ENCODE data around the gene MPP2. TPM values are rescaled to one million over a fixed set of nuclear protein-coding genes. Genes with fewer than 3 reads are reported as not detected.
"Not testable (repeated sequence)": the region's sequence is repeated elsewhere in the genome, so short reads cannot be mapped to it uniquely, and the experiment has no call there.

MPP2 gene
- total RNA-seq, 1 donor from 2014 or later = 51.6 TPM

- no peak overlapping the region for H3K27ac Mint-ChIP-seq (ENCODE audit: unreplicated experiment)
- peaks cover 3% of the 10 kb centered on the region for H3K9me3 Mint-ChIP-seq (ENCODE audit: unreplicated experiment)
- H3K4me1 Mint-ChIP-seq (ENCODE audit: low read depth, unreplicated experiment) = peaks cover 9% of the 10 kb centered on the region
- H3K27me3 Mint-ChIP-seq (ENCODE audit: unreplicated experiment) = peaks cover 7% of the 10 kb centered on the region
- no peak for TF ChIP-seq CTCF (IDR thresholded peaks at IDR 0.05; ENCODE audit: partially characterized antibody, unreplicated experiment)
- no peak overlapping the region for H3K4me3 Mint-ChIP-seq (ENCODE audit: unreplicated experiment)
- DNase-seq = no peak
- no peaks in the 10 kb centered on the region for H3K36me3 Mint-ChIP-seq (ENCODE audit: unreplicated experiment)
These were observed 37.9 kb upstream of the MPP2 start for GRCh38 chr17:43945074-43945829.

GRCh38 chr17:43942051-43942685 lies 34.8 kb upstream of the MPP2 start, which contains the start of gene PPY:
Gene PPY (minus strand): TSS chr17:43942476. CDS start chr17:43941654, 822 bp downstream.
- no peak within 1 kb of the TSS for H3K4me3 Mint-ChIP-seq (ENCODE audit: unreplicated experiment)
- peaks cover 9% of the 10 kb centered on the region for H3K4me1 Mint-ChIP-seq (ENCODE audit: low read depth, unreplicated experiment)
- peaks cover 5% of the 10 kb centered on the region for H3K27me3 Mint-ChIP-seq (ENCODE audit: unreplicated experiment)
- no peaks in the 10 kb centered on the region for H3K36me3 Mint-ChIP-seq (ENCODE audit: unreplicated experiment)
- no peak for DNase-seq
- TF ChIP-seq CTCF (IDR thresholded peaks at IDR 0.05; ENCODE audit: partially characterized antibody, unreplicated experiment) = no peak
- peaks cover 3% of the 10 kb centered on the region for H3K9me3 Mint-ChIP-seq (ENCODE audit: unreplicated experiment)
- H3K27ac Mint-ChIP-seq (ENCODE audit: unreplicated experiment) = no peak within 1 kb of the TSS

- peak; percentile 85 for DNase-seq
- no peak overlapping the region for H3K4me3 Mint-ChIP-seq (ENCODE audit: unreplicated experiment)
- H3K36me3 Mint-ChIP-seq (ENCODE audit: unreplicated experiment) = no peaks in the 10 kb centered on the region
- H3K27ac Mint-ChIP-seq (ENCODE audit: unreplicated experiment) = no peak overlapping the region
- H3K9me3 Mint-ChIP-seq (ENCODE audit: unreplicated experiment) = peaks cover 3% of the 10 kb centered on the region
- TF ChIP-seq CTCF (IDR thresholded peaks at IDR 0.05; ENCODE audit: partially characterized antibody, unreplicated experiment) = peak; percentile 88
- peaks cover 5% of the 10 kb centered on the region for H3K27me3 Mint-ChIP-seq (ENCODE audit: unreplicated experiment)
- peaks cover 6% of the 10 kb centered on the region for H3K4me1 Mint-ChIP-seq (ENCODE audit: low read depth, unreplicated experiment)
These were observed 33.3 kb upstream of the MPP2 start for GRCh38 chr17:43940630-43941029.

GRCh38 chr17:43939886-43940285 lies 32.5 kb upstream of the MPP2 start:
- H3K9me3 Mint-ChIP-seq (ENCODE audit: unreplicated experiment) = peaks cover 3% of the 10 kb centered on the region
- TF ChIP-seq CTCF (IDR thresholded peaks at IDR 0.05; ENCODE audit: partially characterized antibody, unreplicated experiment) = no peak
- H3K4me1 Mint-ChIP-seq (ENCODE audit: low read depth, unreplicated experiment) = peaks cover 6% of the 10 kb centered on the region
- DNase-seq = no peak
- H3K27me3 Mint-ChIP-seq (ENCODE audit: unreplicated experiment) = peaks cover 4% of the 10 kb centered on the region
- no peaks in the 10 kb centered on the region for H3K36me3 Mint-ChIP-seq (ENCODE audit: unreplicated experiment)
- H3K27ac Mint-ChIP-seq (ENCODE audit: unreplicated experiment) = no peak overlapping the region
- no peak overlapping the region for H3K4me3 Mint-ChIP-seq (ENCODE audit: unreplicated experiment)

- H3K9me3 Mint-ChIP-seq (ENCODE audit: unreplicated experiment); DNase-seq; H3K4me3 Mint-ChIP-seq (ENCODE audit: unreplicated experiment); H3K27me3 Mint-ChIP-seq (ENCODE audit: unreplicated experiment); H3K4me1 Mint-ChIP-seq (ENCODE audit: low read depth, unreplicated experiment); H3K36me3 Mint-ChIP-seq (ENCODE audit: unreplicated experiment); H3K27ac Mint-ChIP-seq (ENCODE audit: unreplicated experiment): not testable (repeated sequence)
These were observed 32.1 kb upstream of the MPP2 start for GRCh38 chr17:43939452-43939851.
